Left renal pelvis (tissue), 4 donors: ENCODE data around the gene EEPD1. TPM values are rescaled to one million over a fixed set of nuclear protein-coding genes. Genes with fewer than 3 reads are reported as not detected.
"Not testable (repeated sequence)": the region's sequence is repeated elsewhere in the genome, so short reads cannot be mapped to it uniquely, and the experiment has no call there.

ENCODE experiments used
- DNase-seq, 4 donors: peaks; one replicate each; pipeline ENCODE4 v3.0.0-alpha.2; 2013; ENCODE audit warnings: low read depth in 4 of 4, low spot score in 3 of 4
- polyA plus RNA-seq, 4 donors: library from polyadenylated mRNA; unstranded; fragments of 120-200 nt; gene quantifications; one replicate each; pipeline ENCODE4 v1.2.1, GENCODE V29; 2013; ENCODE audit not compliant: insufficient read length in 4 of 4

Gene EEPD1
- polyA plus RNA-seq, result 1 to 10 TPM; 5.2 to 6.8 (median 6.0) TPM

GRCh38 chr7:36152756-36153570 lies at the start of gene EEPD1:
Gene EEPD1, plus strand, starts transcription at chr7:36153254. Its CDS starts 1,071 bp downstream, at chr7:36154325.
- DNase-seq, result peak; percentile 96 to 98 (median 96)

- DNase-seq, result no peak
Observed at GRCh38 chr7:36103837-36104561, 49.1 kb upstream of the EEPD1 start.

GRCh38 chr7:36106972-36107908 lies 45.8 kb upstream of the EEPD1 start:
- not testable (repeated sequence) for DNase-seq

- no peak for DNase-seq
Observed at GRCh38 chr7:36107926-36108631, 45.0 kb upstream of the EEPD1 start.

- DNase-seq, result no peak
Observed at GRCh38 chr7:36109013-36109627, 43.9 kb upstream of the EEPD1 start.

- no peak for DNase-seq
Observed at GRCh38 chr7:36110584-36110983, 42.5 kb upstream of the EEPD1 start.

GRCh38 chr7:36112969-36113368 lies 40.1 kb upstream of the EEPD1 start:
- DNase-seq, result no peak

- no peak for DNase-seq
Observed at GRCh38 chr7:36114355-36114754, 38.7 kb upstream of the EEPD1 start.

- DNase-seq, result no peak
Observed at GRCh38 chr7:36115448-36116321, 37.4 kb upstream of the EEPD1 start.

GRCh38 chr7:36116347-36117202 lies 36.5 kb upstream of the EEPD1 start:
- DNase-seq, result no peak

GRCh38 chr7:36117203-36117840 lies 35.7 kb upstream of the EEPD1 start:
- no peak for DNase-seq

- DNase-seq, result no peak
Observed at GRCh38 chr7:36118344-36118743, 34.7 kb upstream of the EEPD1 start.

- DNase-seq, result no peak
Observed at GRCh38 chr7:36119005-36119706, 33.9 kb upstream of the EEPD1 start.

- DNase-seq, result not testable (repeated sequence)
Observed at GRCh38 chr7:36119983-36120646, 32.9 kb upstream of the EEPD1 start.

GRCh38 chr7:36125630-36126029 lies 27.4 kb upstream of the EEPD1 start:
- not testable (repeated sequence) for DNase-seq

- DNase-seq, result no peak
Observed at GRCh38 chr7:36127075-36127740, 25.8 kb upstream of the EEPD1 start.
